ENCODE measurements around the gene DOHH.

Gene DOHH

GRCh38 chr19:3500429-3501101 lies at the start of gene DOHH:
Gene DOHH (minus strand): TSS chr19:3500674. CDS start chr19:3496814, 3,860 bp downstream.
- peak within 1 kb of the TSS; percentile 89 for H3K27ac ChIP-seq (ENCODE audit: low read depth, low read length)
- H3K9ac ChIP-seq (ENCODE audit: low read length in 5 of 5): peak within 1 kb of the TSS; percentile 86 to 99 (median 97)
- H3K4me1 ChIP-seq (ENCODE audit: control insufficient read depth in 5 of 5, insufficient read depth in 5 of 5, low read length in 5 of 5): peaks cover 10 to 23% (median 17%) of the 10 kb centered on the region in 5 donors
- H3K36me3 ChIP-seq (ENCODE audit: control insufficient read depth in 5 of 5, insufficient read depth in 5 of 5, low read length in 5 of 5): peaks cover 0 to 18% (median 12%) of the 10 kb centered on the region in 5 donors
- H3K27me3 ChIP-seq (ENCODE audit: control insufficient read depth in 5 of 5, insufficient read depth in 4 of 5, low read length in 5 of 5): no peaks in the 10 kb centered on the region
- peak within 1 kb of the TSS; percentile 88 to 100 (median 98) for H3K4me3 ChIP-seq (ENCODE audit: low read depth in 1 of 5, low read length in 5 of 5)
- H3K9me3 ChIP-seq (ENCODE audit: control insufficient read depth in 5 of 5, low read length in 5 of 5): no peaks in the 10 kb centered on the region

DNA sequence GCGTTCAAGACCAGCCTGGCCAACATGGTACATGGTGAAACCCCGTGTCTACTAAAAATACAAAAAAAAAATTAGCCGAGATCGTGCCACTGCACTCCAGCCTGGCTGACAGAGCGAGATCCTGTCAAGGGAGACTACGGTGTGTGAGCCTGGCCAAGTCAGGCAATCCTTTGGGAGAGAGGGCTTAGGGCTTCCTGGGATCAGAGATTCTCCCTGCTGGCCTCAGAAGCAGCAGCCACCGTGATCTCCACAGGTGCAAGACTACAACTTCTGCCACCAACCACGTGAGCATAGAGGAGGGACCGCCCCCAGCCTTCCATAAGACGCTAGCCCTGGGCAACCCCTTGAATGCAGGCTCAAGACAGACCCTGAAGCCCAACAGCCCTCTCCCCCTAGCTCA lies 49.3 kb upstream of the DOHH start:
- H3K36me3 ChIP-seq (ENCODE audit: control insufficient read depth in 5 of 5, insufficient read depth in 5 of 5, low read length in 5 of 5): peaks cover 0 to 45% (median 26%) of the 10 kb centered on the region in 5 donors

DNA sequence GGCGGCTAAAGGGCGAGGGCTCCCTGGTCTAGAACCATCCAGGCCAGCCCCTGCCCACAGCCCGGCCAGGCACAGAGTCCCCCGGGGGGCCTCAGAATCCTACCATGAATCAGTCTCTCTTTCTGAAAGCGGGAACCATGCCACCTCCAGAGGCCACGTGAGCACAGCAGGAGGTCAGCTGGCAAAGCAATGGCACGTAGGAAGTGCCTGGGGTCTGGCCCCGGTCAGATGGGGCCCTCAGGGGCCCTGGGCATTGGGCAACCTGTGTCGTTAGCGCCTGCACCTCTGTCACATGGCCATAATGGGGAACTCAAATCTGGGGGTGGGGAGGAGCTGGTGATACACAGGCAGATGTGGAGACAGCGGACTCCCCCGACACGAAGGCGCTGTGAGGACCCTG lies 48.1 kb upstream of the DOHH start:
- peaks cover 0 to 57% (median 31%) of the 10 kb centered on the region in 5 donors for H3K36me3 ChIP-seq (ENCODE audit: control insufficient read depth in 5 of 5, insufficient read depth in 5 of 5, low read length in 5 of 5)

More for the DNA sequence above, 49.3 kb upstream of the DOHH start:
- Histone ChIP-seq H3K4me1 (ENCODE audit: control insufficient read depth in 5 of 5, insufficient read depth in 5 of 5, low read length in 5 of 5) (peaks cover 0 to 24% (median 15%) of the 10 kb centered on the region in 5 donors), H3K9me3 (ENCODE audit: control insufficient read depth in 5 of 5, low read length in 5 of 5) (no peaks in the 10 kb centered on the region), H3K27me3 (ENCODE audit: control insufficient read depth in 5 of 5, insufficient read depth in 4 of 5, low read length in 5 of 5) (no peaks in the 10 kb centered on the region), H3K4me3 (ENCODE audit: low read depth in 1 of 5, low read length in 5 of 5) (no peak overlapping the region), H3K27ac (ENCODE audit: low read depth, low read length) (no peak overlapping the region), H3K9ac (ENCODE audit: low read length in 5 of 5) (no peak overlapping the region)

DNA sequence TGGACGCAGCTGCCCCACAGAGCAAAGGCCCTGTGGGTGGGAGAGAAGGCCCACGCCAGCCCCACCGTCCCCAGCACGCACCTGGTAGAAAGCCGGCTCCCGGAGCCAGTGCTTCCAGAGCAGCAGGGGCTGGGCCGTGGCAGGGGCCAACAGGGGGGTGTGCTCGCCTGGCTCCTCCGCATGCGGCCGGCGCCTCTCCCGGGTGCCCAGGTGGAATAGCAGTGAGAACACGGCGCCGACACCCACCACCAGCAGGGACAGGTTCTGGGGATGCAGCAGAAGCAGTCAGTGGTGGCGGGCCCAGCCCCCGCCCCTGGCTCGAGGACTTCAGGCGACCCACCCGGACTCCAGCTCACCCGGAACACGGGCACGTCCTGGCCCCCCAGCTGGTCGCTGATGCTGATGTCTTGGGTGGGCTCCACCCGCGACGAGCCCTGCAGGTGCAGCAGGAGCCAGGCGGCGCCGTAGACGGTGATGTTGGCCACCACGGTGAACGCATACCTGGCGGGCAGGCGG lies 47.4 kb upstream of the DOHH start:
- Histone ChIP-seq H3K4me1 (ENCODE audit: control insufficient read depth in 5 of 5, insufficient read depth in 5 of 5, low read length in 5 of 5) (peaks cover 0 to 14% (median 7%) of the 10 kb centered on the region in 5 donors), H3K9ac (ENCODE audit: low read length in 5 of 5) (no peak overlapping the region), H3K4me3 (ENCODE audit: low read depth in 1 of 5, low read length in 5 of 5) (no peak overlapping the region), H3K27ac (ENCODE audit: low read depth, low read length) (no peak overlapping the region), H3K27me3 (ENCODE audit: control insufficient read depth in 5 of 5, insufficient read depth in 4 of 5, low read length in 5 of 5) (no peaks in the 10 kb centered on the region), H3K36me3 (ENCODE audit: control insufficient read depth in 5 of 5, insufficient read depth in 5 of 5, low read length in 5 of 5) (peaks cover 0 to 62% (median 33%) of the 10 kb centered on the region in 5 donors), H3K9me3 (ENCODE audit: control insufficient read depth in 5 of 5, low read length in 5 of 5) (no peaks in the 10 kb centered on the region)

More for the DNA sequence above, 48.1 kb upstream of the DOHH start:
- H3K4me3 ChIP-seq (ENCODE audit: low read depth in 1 of 5, low read length in 5 of 5): no peak overlapping the region
- H3K4me1 ChIP-seq (ENCODE audit: control insufficient read depth in 5 of 5, insufficient read depth in 5 of 5, low read length in 5 of 5): peaks cover 0 to 15% (median 10%) of the 10 kb centered on the region in 5 donors
- no peaks in the 10 kb centered on the region for H3K9me3 ChIP-seq (ENCODE audit: control insufficient read depth in 5 of 5, low read length in 5 of 5)
- H3K27ac ChIP-seq (ENCODE audit: low read depth, low read length): no peak overlapping the region
- H3K27me3 ChIP-seq (ENCODE audit: control insufficient read depth in 5 of 5, insufficient read depth in 4 of 5, low read length in 5 of 5): no peaks in the 10 kb centered on the region
- no peak overlapping the region for H3K9ac ChIP-seq (ENCODE audit: low read length in 5 of 5)

- H3K9ac ChIP-seq (ENCODE audit: low read length in 5 of 5): no peak overlapping the region
- H3K4me1 ChIP-seq (ENCODE audit: control insufficient read depth in 5 of 5, insufficient read depth in 5 of 5, low read length in 5 of 5): peaks cover 0 to 9% (median 4%) of the 10 kb centered on the region in 5 donors
- no peaks in the 10 kb centered on the region for H3K27me3 ChIP-seq (ENCODE audit: control insufficient read depth in 5 of 5, insufficient read depth in 4 of 5, low read length in 5 of 5)
- H3K4me3 ChIP-seq (ENCODE audit: low read depth in 1 of 5, low read length in 5 of 5): no peak overlapping the region
- no peak overlapping the region for H3K27ac ChIP-seq (ENCODE audit: low read depth, low read length)
- H3K9me3 ChIP-seq (ENCODE audit: control insufficient read depth in 5 of 5, low read length in 5 of 5): no peaks in the 10 kb centered on the region
- peaks cover 0 to 66% (median 33%) of the 10 kb centered on the region in 5 donors for H3K36me3 ChIP-seq (ENCODE audit: control insufficient read depth in 5 of 5, insufficient read depth in 5 of 5, low read length in 5 of 5)
Observed at GRCh38 chr19:3547301-3547731, 46.8 kb upstream of the DOHH start.

DNA sequence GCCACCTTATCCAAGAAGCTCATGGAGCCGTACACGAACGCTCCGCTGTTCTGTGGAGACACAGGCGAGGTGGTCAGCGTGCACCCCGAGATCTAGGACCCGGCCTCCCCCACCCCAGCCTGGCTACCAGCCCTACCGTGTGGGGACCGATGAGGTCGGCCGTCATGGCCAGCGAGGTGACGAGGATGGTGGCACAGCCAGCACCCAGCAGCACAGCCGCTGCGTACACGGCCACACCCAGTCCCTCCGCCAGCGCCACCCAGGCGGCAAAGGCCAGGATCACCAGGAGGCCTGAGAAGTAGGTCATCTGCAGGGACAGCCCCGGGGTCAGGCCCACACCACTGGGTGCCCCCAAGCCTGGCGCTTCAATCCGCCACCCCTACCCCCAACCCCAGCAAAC lies 45.6 kb upstream of the DOHH start:
- no peaks in the 10 kb centered on the region for H3K27me3 ChIP-seq (ENCODE audit: control insufficient read depth in 5 of 5, insufficient read depth in 4 of 5, low read length in 5 of 5)
- H3K4me1 ChIP-seq (ENCODE audit: control insufficient read depth in 5 of 5, insufficient read depth in 5 of 5, low read length in 5 of 5): peaks cover 0 to 9% (median 4%) of the 10 kb centered on the region in 5 donors
- H3K9ac ChIP-seq (ENCODE audit: low read length in 5 of 5): no peak overlapping the region
- H3K4me3 ChIP-seq (ENCODE audit: low read depth in 1 of 5, low read length in 5 of 5): no peak overlapping the region
- no peak overlapping the region for H3K27ac ChIP-seq (ENCODE audit: low read depth, low read length)
- no peaks in the 10 kb centered on the region for H3K9me3 ChIP-seq (ENCODE audit: control insufficient read depth in 5 of 5, low read length in 5 of 5)
- H3K36me3 ChIP-seq (ENCODE audit: control insufficient read depth in 5 of 5, insufficient read depth in 5 of 5, low read length in 5 of 5): peaks cover 0 to 64% (median 33%) of the 10 kb centered on the region in 5 donors

- H3K4me1 ChIP-seq (ENCODE audit: control insufficient read depth in 5 of 5, insufficient read depth in 5 of 5, low read length in 5 of 5): peaks cover 0 to 9% (median 4%) of the 10 kb centered on the region in 5 donors
- peaks cover 0 to 60% (median 29%) of the 10 kb centered on the region in 5 donors for H3K36me3 ChIP-seq (ENCODE audit: control insufficient read depth in 5 of 5, insufficient read depth in 5 of 5, low read length in 5 of 5)
- H3K4me3 ChIP-seq (ENCODE audit: low read depth in 1 of 5, low read length in 5 of 5): no peak overlapping the region
- no peaks in the 10 kb centered on the region for H3K9me3 ChIP-seq (ENCODE audit: control insufficient read depth in 5 of 5, low read length in 5 of 5)
- H3K9ac ChIP-seq (ENCODE audit: low read length in 5 of 5): no peak overlapping the region
- H3K27me3 ChIP-seq (ENCODE audit: control insufficient read depth in 5 of 5, insufficient read depth in 4 of 5, low read length in 5 of 5): no peaks in the 10 kb centered on the region
- H3K27ac ChIP-seq (ENCODE audit: low read depth, low read length): no peak overlapping the region
Observed at GRCh38 chr19:3545669-3546034, 45.2 kb upstream of the DOHH start.

DNA sequence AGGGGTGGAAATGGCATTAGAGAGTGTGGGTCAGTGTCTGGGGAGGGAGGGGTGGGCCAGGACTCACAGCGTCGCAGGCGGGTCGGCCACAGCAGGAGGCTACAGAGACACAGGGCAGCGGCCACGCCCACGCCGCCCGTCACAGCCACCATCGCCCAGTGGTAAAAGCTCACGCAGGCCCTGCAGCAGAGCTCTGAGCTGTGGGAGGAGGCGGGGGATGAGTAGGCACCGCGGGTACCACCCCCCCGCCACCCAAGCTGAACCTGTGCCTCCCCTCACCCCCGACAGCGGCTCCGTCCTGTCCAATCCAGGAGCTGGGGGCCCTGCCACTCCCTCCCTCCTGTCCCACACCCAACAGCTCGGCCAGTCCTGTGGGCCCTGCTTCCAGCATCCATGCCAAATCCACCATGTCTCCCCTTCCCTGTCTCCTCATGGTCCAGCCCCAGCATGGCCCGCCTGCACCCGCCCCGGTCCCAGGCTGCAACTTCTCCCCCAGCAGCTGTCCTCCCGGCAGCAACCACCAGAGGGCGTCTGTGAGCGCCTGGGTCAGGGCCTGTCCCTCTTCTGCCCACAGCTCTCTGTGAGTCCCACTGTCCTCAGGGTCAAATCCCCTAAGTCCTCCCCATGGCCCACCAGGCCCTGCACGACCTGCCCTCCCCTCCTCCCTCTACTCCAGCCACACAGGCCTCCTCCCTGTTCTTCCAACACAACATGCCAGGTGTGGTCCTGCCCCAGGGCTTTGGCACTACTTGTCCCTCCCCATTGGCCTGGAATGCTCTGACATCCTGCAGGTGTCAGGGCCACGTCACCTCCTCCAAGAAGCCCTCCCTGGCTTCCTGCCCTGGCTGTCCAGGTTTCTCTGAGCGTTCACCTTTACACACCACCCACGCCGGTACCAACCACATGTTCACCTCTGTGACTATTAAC lies 44.5 kb upstream of the DOHH start:
- Histone ChIP-seq H3K9me3 (ENCODE audit: control insufficient read depth in 5 of 5, low read length in 5 of 5) (no peaks in the 10 kb centered on the region), H3K27me3 (ENCODE audit: control insufficient read depth in 5 of 5, insufficient read depth in 4 of 5, low read length in 5 of 5) (no peaks in the 10 kb centered on the region), H3K27ac (ENCODE audit: low read depth, low read length) (no peak overlapping the region), H3K9ac (ENCODE audit: low read length in 5 of 5) (no peak overlapping the region), H3K4me1 (ENCODE audit: control insufficient read depth in 5 of 5, insufficient read depth in 5 of 5, low read length in 5 of 5) (peaks cover 0 to 9% (median 4%) of the 10 kb centered on the region in 5 donors), H3K4me3 (ENCODE audit: low read depth in 1 of 5, low read length in 5 of 5) (no peak overlapping the region), H3K36me3 (ENCODE audit: control insufficient read depth in 5 of 5, insufficient read depth in 5 of 5, low read length in 5 of 5) (peaks cover 0 to 57% (median 29%) of the 10 kb centered on the region in 5 donors)

GRCh38 chr19:3544058-3544376 lies 43.5 kb upstream of the DOHH start:
- no peak overlapping the region for H3K9ac ChIP-seq (ENCODE audit: low read length in 5 of 5)
- H3K27ac ChIP-seq (ENCODE audit: low read depth, low read length): no peak overlapping the region
- peaks cover 0 to 52% (median 29%) of the 10 kb centered on the region in 5 donors for H3K36me3 ChIP-seq (ENCODE audit: control insufficient read depth in 5 of 5, insufficient read depth in 5 of 5, low read length in 5 of 5)

More at GRCh38 chr19:3544058-3544376, 43.5 kb upstream of the DOHH start:
- H3K27me3 ChIP-seq (ENCODE audit: control insufficient read depth in 5 of 5, insufficient read depth in 4 of 5, low read length in 5 of 5): no peaks in the 10 kb centered on the region
- H3K4me1 ChIP-seq (ENCODE audit: control insufficient read depth in 5 of 5, insufficient read depth in 5 of 5, low read length in 5 of 5): peaks cover 0 to 9% (median 4%) of the 10 kb centered on the region in 5 donors
- H3K9me3 ChIP-seq (ENCODE audit: control insufficient read depth in 5 of 5, low read length in 5 of 5): no peaks in the 10 kb centered on the region
- no peak overlapping the region for H3K4me3 ChIP-seq (ENCODE audit: low read depth in 1 of 5, low read length in 5 of 5)

Data from subcutaneous abdominal adipose tissue (tissue), 5 donors.